Measurements from ENCODE around the gene TMEM169.

The TMEM169 gene

DNA sequence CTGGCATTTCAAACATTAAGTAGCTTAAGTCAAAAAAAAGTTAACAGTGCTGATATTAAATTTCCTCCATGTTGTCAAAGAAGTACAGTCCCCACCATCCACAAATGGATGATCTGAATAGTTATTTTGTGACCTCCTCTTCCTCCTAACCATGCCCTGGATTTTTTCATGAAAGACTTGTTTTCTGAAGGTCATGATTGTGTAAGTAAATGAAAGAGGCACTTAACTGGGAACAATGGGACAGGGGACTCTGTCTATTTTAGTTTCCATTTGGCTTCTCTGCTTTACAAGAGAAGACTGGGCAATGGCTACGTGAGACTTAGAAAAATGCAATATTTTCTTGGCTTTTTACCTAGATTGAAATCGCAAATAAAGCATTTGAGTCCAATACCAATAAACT lies 32.3 kb upstream of the TMEM169 start:
- no peak for TF ChIP-seq CTCF (IDR thresholded peaks at IDR 0.05)
- H3K27ac ChIP-seq, result no peak overlapping the region
- no peaks in the 10 kb centered on the region for H3K79me2 ChIP-seq
- no peaks in the 10 kb centered on the region for H3K36me3 ChIP-seq (ENCODE audit: control insufficient read depth, insufficient read depth, low read length)
- no peak overlapping the region for H2AFZ ChIP-seq
- H3K9me3 ChIP-seq (ENCODE audit: control insufficient read depth, low read length), result no peaks in the 10 kb centered on the region
- H3K4me2 ChIP-seq (ENCODE audit: low read length), result no peak overlapping the region
- H3K4me3 ChIP-seq (ENCODE audit: low read depth, low read length), result no peak overlapping the region
- no peaks in the 10 kb centered on the region for H3K27me3 ChIP-seq (ENCODE audit: control insufficient read depth, insufficient read depth, low read length)
- H3K4me1 ChIP-seq, result no peaks in the 10 kb centered on the region
- no peak overlapping the region for H3K9ac ChIP-seq

DNA sequence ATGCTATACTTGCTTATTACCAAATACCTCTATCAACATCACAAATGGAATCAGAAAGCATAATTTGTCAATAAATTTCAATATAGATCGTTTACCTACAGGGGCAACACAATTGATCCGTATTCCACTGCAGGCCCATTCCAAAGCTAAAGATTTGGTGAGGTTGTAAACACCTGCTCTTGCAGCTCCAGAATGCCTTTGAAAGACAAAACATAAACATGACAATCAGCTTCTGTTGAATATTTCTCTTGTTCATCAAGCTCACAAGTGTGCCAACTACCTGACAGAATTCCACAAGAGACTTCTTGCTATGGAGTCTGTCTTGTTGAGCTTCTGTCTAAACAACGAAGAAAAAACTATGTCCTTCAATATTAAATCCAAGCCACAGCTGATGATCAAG lies 30.4 kb upstream of the TMEM169 start:
- no peak overlapping the region for H3K27ac ChIP-seq
- no peak overlapping the region for H3K4me3 ChIP-seq (ENCODE audit: low read depth, low read length)
- no peaks in the 10 kb centered on the region for H3K9me3 ChIP-seq (ENCODE audit: control insufficient read depth, low read length)
- H2AFZ ChIP-seq, result no peak overlapping the region
- no peak overlapping the region for H3K4me2 ChIP-seq (ENCODE audit: low read length)
- H3K9ac ChIP-seq, result no peak overlapping the region
- no peaks in the 10 kb centered on the region for H3K4me1 ChIP-seq
- H3K36me3 ChIP-seq (ENCODE audit: control insufficient read depth, insufficient read depth, low read length), result no peaks in the 10 kb centered on the region
- no peak for TF ChIP-seq CTCF (IDR thresholded peaks at IDR 0.05)
- no peaks in the 10 kb centered on the region for H3K27me3 ChIP-seq (ENCODE audit: control insufficient read depth, insufficient read depth, low read length)
- H3K79me2 ChIP-seq, result no peaks in the 10 kb centered on the region

DNA sequence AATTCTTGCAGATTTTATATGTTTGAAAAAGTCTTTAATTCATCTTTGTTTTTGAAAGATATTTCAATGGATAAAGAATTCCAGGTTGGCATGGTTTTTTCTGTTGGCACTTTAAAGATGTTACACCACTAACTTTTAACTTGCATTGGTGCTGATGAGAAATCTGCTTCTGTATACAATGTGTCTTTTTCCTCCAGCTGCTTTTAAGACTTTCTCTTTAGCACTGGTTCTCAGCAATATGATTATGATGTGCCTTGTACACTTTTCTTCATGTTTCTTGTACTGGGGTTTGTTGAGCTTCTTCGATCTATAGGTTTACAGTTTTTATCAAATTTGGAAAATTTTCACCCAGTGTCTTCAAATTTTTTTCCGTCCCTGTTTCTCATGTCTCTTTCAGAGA lies 29.3 kb upstream of the TMEM169 start:
- Histone ChIP-seq H2AFZ (no peak overlapping the region), H3K9ac (no peak overlapping the region), H3K36me3 (ENCODE audit: control insufficient read depth, insufficient read depth, low read length) (no peaks in the 10 kb centered on the region), H3K79me2 (no peaks in the 10 kb centered on the region), H3K27ac (no peak overlapping the region), H3K4me3 (ENCODE audit: low read depth, low read length) (no peak overlapping the region), H3K4me1 (no peaks in the 10 kb centered on the region), H3K4me2 (ENCODE audit: low read length) (no peak overlapping the region), H3K9me3 (ENCODE audit: control insufficient read depth, low read length) (no peaks in the 10 kb centered on the region), H3K27me3 (ENCODE audit: control insufficient read depth, insufficient read depth, low read length) (no peaks in the 10 kb centered on the region)
- TF ChIP-seq CTCF (IDR thresholded peaks at IDR 0.05), result no peak

DNA sequence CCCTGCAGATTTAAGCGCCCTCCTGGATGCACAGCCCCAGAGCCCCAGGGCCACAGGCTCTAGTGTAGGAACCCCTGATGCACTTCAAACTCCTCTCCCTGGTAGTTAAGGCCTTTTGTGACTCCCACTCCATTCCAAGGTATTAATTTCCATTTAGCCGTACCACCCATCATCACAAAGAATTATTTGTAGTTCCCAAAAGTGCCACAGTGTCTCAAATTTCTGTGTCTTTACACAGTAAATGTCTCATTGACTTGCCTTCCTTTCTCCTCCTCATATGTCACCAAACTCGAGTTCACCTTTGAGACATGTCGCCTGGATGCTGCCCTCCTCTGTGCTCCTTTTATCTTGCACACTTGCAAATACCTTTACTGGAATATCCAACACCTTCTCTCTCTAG lies 26.0 kb upstream of the TMEM169 start:
- no peaks in the 10 kb centered on the region for H3K79me2 ChIP-seq
- H3K4me3 ChIP-seq (ENCODE audit: low read depth, low read length), result no peak overlapping the region
- H3K36me3 ChIP-seq (ENCODE audit: control insufficient read depth, insufficient read depth, low read length), result no peaks in the 10 kb centered on the region
- H3K9ac ChIP-seq, result no peak overlapping the region
- H2AFZ ChIP-seq, result no peak overlapping the region
- no peak overlapping the region for H3K4me2 ChIP-seq (ENCODE audit: low read length)
- H3K9me3 ChIP-seq (ENCODE audit: control insufficient read depth, low read length), result no peaks in the 10 kb centered on the region
- no peak overlapping the region for H3K27ac ChIP-seq
- H3K27me3 ChIP-seq (ENCODE audit: control insufficient read depth, insufficient read depth, low read length), result no peaks in the 10 kb centered on the region
- no peak for TF ChIP-seq CTCF (IDR thresholded peaks at IDR 0.05)
- no peaks in the 10 kb centered on the region for H3K4me1 ChIP-seq

DNA sequence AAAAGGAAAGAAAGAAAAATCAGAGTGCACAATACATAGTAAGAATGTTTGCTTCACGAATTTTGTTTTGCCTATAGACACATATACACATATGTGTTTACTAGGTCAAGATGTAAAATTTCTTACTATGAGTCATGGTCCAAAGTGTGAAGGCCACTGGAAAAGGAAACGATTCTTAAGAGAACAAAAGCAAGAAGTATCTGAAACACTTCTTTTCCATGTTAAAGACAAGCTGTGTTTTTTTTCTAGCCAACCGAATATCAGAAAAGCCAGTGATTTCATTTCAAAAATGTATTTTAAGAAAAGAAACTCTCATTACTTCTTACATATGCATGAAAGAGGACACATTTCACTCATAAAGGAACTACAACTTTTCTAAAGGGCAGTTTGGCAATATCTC lies 25.0 kb upstream of the TMEM169 start:
- TF ChIP-seq CTCF (IDR thresholded peaks at IDR 0.05), result no peak
- no peaks in the 10 kb centered on the region for H3K27me3 ChIP-seq (ENCODE audit: control insufficient read depth, insufficient read depth, low read length)
- H3K9ac ChIP-seq, result no peak overlapping the region
- no peak overlapping the region for H3K27ac ChIP-seq
- H3K79me2 ChIP-seq, result no peaks in the 10 kb centered on the region
- H3K36me3 ChIP-seq (ENCODE audit: control insufficient read depth, insufficient read depth, low read length), result no peaks in the 10 kb centered on the region
- no peaks in the 10 kb centered on the region for H3K9me3 ChIP-seq (ENCODE audit: control insufficient read depth, low read length)
- H2AFZ ChIP-seq, result no peak overlapping the region
- H3K4me1 ChIP-seq, result no peaks in the 10 kb centered on the region
- H3K4me3 ChIP-seq (ENCODE audit: low read depth, low read length), result no peak overlapping the region
- no peak overlapping the region for H3K4me2 ChIP-seq (ENCODE audit: low read length)
